ENCODE measurements around the gene ZFP30. TPM values are rescaled to one million over a fixed set of nuclear protein-coding genes. Genes with fewer than 3 reads are reported as not detected.

Gene ZFP30
- total and polyA plus RNA-seq, 2 of the 13 experiments (the other 11 are each of a cell fraction or from before 2014, with no cell fraction given) = 3.4 to 19.2 TPM

GRCh38 chr19:37691881-37692504 lies 36.7 kb upstream of the ZFP30 start (continued):
- TF ChIP-seq, protein P1, sequence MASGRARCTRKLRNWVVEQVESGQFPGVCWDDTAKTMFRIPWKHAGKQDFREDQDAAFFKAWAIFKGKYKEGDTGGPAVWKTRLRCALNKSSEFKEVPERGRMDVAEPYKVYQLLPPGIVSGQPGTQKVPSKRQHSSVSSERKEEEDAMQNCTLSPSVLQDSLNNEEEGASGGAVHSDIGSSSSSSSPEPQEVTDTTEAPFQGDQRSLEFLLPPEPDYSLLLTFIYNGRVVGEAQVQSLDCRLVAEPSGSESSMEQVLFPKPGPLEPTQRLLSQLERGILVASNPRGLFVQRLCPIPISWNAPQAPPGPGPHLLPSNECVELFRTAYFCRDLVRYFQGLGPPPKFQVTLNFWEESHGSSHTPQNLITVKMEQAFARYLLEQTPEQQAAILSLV (CRISPR knock-in tag; IDR thresholded peaks at IDR 0.05; ENCODE audit: borderline replicate concordance) = peak; percentile 66; the same call in 1 of the 2 replicates
- TF ChIP-seq HNRNPL (IDR thresholded peaks at IDR 0.05; ENCODE audit: low read depth, low read length) (no peak), ZNF619 (CRISPR knock-in tag; IDR thresholded peaks at IDR 0.05) (no peak), SRY (CRISPR knock-in tag; IDR thresholded peaks at IDR 0.05) (peak; percentile 71), ARNT (IDR thresholded peaks at IDR 0.05) (no peak), ZBTB7B (CRISPR knock-in tag; IDR thresholded peaks at IDR 0.05) (peak; percentile 59; the same call in 1 of the 2 replicates), SNRNP70 (IDR thresholded peaks at IDR 0.05; ENCODE audit: low read depth, low read length) (no peak), ZNF143 (CRISPR knock-in tag; IDR thresholded peaks at IDR 0.05) (peak; percentile 95), TARDBP (CRISPR knock-in tag; IDR thresholded peaks at IDR 0.05) (peak; percentile 68; the same call in 1 of the 2 replicates), SRSF4 (IDR thresholded peaks at IDR 0.05; ENCODE audit: low read depth, low read length, poor library complexity, severe bottlenecking) (no peak), ZNF501 (CRISPR knock-in tag; IDR thresholded peaks at IDR 0.05) (peak; percentile 71), ZNF850 (CRISPR knock-in tag; conservative IDR thresholded peaks at IDR 0.05) (no peak), MZF1 (CRISPR knock-in tag; IDR thresholded peaks at IDR 0.05; ENCODE audit: borderline replicate concordance) (no peak), MED8 (CRISPR knock-in tag; IDR thresholded peaks at IDR 0.05; ENCODE audit: insufficient replicate concordance) (no peak), ZNF709 (CRISPR knock-in tag; IDR thresholded peaks at IDR 0.05) (peak; percentile 70; the same call in 1 of the 2 replicates), GTF3A (CRISPR knock-in tag; conservative IDR thresholded peaks at IDR 0.05) (no peak), ESRRA (CRISPR knock-in tag; IDR thresholded peaks at IDR 0.05; ENCODE audit: low read depth) (no peak), TAF15 (IDR thresholded peaks at IDR 0.05; ENCODE audit: low read depth, low read length, poor library complexity, severe bottlenecking) (no peak), SNAPC5 (CRISPR knock-in tag; IDR thresholded peaks at IDR 0.05; ENCODE audit: borderline replicate concordance) (0 out of 2 replicates have a peak, but pooled peaks have one; percentile 54), ZNF280D (CRISPR knock-in tag; IDR thresholded peaks at IDR 0.05) (no peak), ZFP36L2 (CRISPR knock-in tag; IDR thresholded peaks at IDR 0.05) (no peak), MEIS2 (CRISPR knock-in tag; IDR thresholded peaks at IDR 0.05) (no peak), ZBTB25 (CRISPR knock-in tag; IDR thresholded peaks at IDR 0.05) (peak; percentile 70)
- TF ChIP-seq, protein P2, sequence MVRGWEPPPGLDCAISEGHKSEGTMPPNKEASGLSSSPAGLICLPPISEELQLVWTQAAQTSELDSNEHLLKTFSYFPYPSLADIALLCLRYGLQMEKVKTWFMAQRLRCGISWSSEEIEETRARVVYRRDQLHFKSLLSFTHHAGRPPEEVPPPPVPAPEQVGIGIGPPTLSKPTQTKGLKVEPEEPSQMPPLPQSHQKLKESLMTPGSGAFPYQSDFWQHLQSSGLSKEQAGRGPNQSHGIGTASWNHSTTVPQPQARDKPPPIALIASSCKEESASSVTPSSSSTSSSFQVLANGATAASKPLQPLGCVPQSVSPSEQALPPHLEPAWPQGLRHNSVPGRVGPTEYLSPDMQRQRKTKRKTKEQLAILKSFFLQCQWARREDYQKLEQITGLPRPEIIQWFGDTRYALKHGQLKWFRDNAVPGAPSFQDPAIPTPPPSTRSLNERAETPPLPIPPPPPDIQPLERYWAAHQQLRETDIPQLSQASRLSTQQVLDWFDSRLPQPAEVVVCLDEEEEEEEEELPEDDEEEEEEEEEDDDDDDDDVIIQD (CRISPR knock-in tag; IDR thresholded peaks at IDR 0.05; ENCODE audit: low read depth) = peak; percentile 14; the same call in 1 of the 2 replicates
